ENCODE data around the gene MED25. TPM values are rescaled to one million over a fixed set of nuclear protein-coding genes. Genes with fewer than 3 reads are reported as not detected.

MED25 gene
- total and polyA plus RNA-seq, 9 of the 15 experiments (the other 6 are each of a cell fraction or from before 2014, with no cell fraction given) = 4.1 to 93.9 (median 19.3) TPM

- TF ChIP-seq ZNF766 (CRISPR knock-in tag; conservative IDR thresholded peaks at IDR 0.05) = 0 out of 2 replicates have a peak, but pooled peaks have one; percentile 4
- TF ChIP-seq NFIC (IDR thresholded peaks at IDR 0.05) = 0 out of 2 replicates have a peak, but pooled peaks have one; percentile 6
- no peak for TF ChIP-seq BRD9 (IDR thresholded peaks at IDR 0.05; ENCODE audit: low read depth, partially characterized antibody)
- 0 out of 2 replicates have a peak, but pooled peaks have one; percentile 36 for TF ChIP-seq MAX (CRISPR knock-in tag; IDR thresholded peaks at IDR 0.05)
- TF ChIP-seq ZBTB7A (IDR thresholded peaks at IDR 0.05; ENCODE audit: borderline replicate concordance, control insufficient read depth, low read depth, low read length) = 0 out of 2 replicates have a peak, but pooled peaks have one; percentile 55
- TF ChIP-seq ZKSCAN1 (IDR thresholded peaks at IDR 0.05; ENCODE audit: low read depth, low read length) = 0 out of 2 replicates have a peak, but pooled peaks have one; percentile 8
- TF ChIP-seq HDAC1 (IDR thresholded peaks at IDR 0.05) = 0 out of 4 replicates have a peak, but pooled peaks of 1 of the 2 experiments have one; percentile 6
- TF ChIP-seq, protein P1, sequence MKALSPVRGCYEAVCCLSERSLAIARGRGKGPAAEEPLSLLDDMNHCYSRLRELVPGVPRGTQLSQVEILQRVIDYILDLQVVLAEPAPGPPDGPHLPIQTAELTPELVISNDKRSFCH (CRISPR knock-in tag; IDR thresholded peaks at IDR 0.05) = no peak
- TF ChIP-seq, protein P1 (tag; IDR thresholded peaks at IDR 0.05) = 0 out of 2 replicates have a peak, but pooled peaks have one; percentile 1
- TF ChIP-seq ZC3H8 (IDR thresholded peaks at IDR 0.05) = no peak
- TF ChIP-seq, protein P2, sequence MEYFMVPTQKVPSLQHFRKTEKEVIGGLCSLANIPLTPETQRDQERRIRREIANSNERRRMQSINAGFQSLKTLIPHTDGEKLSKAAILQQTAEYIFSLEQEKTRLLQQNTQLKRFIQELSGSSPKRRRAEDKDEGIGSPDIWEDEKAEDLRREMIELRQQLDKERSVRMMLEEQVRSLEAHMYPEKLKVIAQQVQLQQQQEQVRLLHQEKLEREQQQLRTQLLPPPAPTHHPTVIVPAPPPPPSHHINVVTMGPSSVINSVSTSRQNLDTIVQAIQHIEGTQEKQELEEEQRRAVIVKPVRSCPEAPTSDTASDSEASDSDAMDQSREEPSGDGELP (CRISPR knock-in tag; IDR thresholded peaks at IDR 0.05; ENCODE audit: borderline replicate concordance) = peak; percentile 94
- no peak for TF ChIP-seq MCM3 (IDR thresholded peaks at IDR 0.05)
- 0 out of 2 replicates have a peak, but pooled peaks have one; percentile 14 for TF ChIP-seq SMARCA4 (IDR thresholded peaks at IDR 0.05)
- TF ChIP-seq PTBP1 (IDR thresholded peaks at IDR 0.05; ENCODE audit: low read depth, low read length) = peak; percentile 83; the same call in 1 of the 2 replicates
- peak; percentile 78 for TF ChIP-seq DACH1 (IDR thresholded peaks at IDR 0.05; ENCODE audit: partially characterized antibody)
- TF ChIP-seq HSF4 (CRISPR knock-in tag; IDR thresholded peaks at IDR 0.05; ENCODE audit: borderline replicate concordance) = no peak
- peak; percentile 94 for TF ChIP-seq BCOR (IDR thresholded peaks at IDR 0.05)
- no peak for TF ChIP-seq MAZ (CRISPR knock-in tag; conservative IDR thresholded peaks at IDR 0.05 in 1 of 2, IDR thresholded peaks at IDR 0.05 in 1 of 2)
- TF ChIP-seq SMARCA5 (IDR thresholded peaks at IDR 0.05) = peak; percentile 97
- TF ChIP-seq HDAC2 (IDR thresholded peaks at IDR 0.05) = peak; percentile 76; the same call in 1 of the 2 replicates
- no peak for TF ChIP-seq GTF2A2 (tag; IDR thresholded peaks at IDR 0.05)
- TF ChIP-seq MIER1 (IDR thresholded peaks at IDR 0.05; ENCODE audit: low read depth) = 0 out of 2 replicates have a peak, but pooled peaks have one; percentile 36
- TF ChIP-seq, protein P3, sequence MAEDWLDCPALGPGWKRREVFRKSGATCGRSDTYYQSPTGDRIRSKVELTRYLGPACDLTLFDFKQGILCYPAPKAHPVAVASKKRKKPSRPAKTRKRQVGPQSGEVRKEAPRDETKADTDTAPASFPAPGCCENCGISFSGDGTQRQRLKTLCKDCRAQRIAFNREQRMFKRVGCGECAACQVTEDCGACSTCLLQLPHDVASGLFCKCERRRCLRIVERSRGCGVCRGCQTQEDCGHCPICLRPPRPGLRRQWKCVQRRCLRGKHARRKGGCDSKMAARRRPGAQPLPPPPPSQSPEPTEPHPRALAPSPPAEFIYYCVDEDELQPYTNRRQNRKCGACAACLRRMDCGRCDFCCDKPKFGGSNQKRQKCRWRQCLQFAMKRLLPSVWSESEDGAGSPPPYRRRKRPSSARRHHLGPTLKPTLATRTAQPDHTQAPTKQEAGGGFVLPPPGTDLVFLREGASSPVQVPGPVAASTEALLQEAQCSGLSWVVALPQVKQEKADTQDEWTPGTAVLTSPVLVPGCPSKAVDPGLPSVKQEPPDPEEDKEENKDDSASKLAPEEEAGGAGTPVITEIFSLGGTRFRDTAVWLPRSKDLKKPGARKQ (CRISPR knock-in tag; IDR thresholded peaks at IDR 0.05) = no peak
- peak in 1 of 2 experiments; percentile 85; a peak in 3 of 4 replicates for TF ChIP-seq KDM1A (IDR thresholded peaks at IDR 0.05)
- TF ChIP-seq RBBP5 (IDR thresholded peaks at IDR 0.05; ENCODE audit: borderline replicate concordance, insufficient read depth, low read length, poor library complexity, severe bottlenecking) = peak; percentile 10
These were observed 52.3 kb downstream of the MED25 start (continued) for GRCh38 chr19:49870309-49870901.

Measured in K562 (cell line).